ENCODE results near the gene KRTAP1-1. TPM values are rescaled to one million over a fixed set of nuclear protein-coding genes. Genes with fewer than 3 reads are reported as not detected.

The KRTAP1-1 gene
- total RNA-seq, 1 experiment from 2014 or later = not detected

DNA sequence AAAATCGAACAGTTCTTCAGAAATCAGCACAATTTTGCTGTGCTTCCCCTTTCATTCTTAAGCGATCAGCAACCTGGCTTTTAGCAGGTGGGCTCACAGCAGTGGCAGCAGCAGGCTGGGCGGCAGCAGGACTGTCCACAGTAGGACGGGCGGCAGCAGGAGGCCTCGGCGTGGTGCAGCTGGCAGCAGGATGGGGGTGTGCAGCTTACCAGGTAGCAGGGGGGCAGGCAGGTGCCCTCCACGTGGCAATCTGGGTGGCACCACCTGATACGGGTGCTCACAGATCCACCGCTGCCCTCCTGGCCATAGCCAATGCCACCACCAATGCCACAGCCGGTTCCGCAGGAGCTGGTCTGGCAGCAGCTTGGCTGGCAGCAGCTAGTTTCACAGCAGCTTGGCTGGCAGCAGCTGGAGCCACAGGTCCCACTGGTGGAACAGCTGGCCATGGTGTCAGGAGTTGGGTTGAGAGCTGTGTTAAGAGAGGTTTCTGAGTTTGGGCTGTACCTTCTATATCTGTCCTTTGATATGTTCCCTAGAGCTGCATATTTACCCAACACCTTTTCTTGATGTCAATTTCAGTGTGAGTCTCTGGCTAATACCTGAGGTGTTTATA lies 11.5 kb downstream of the KRTAP1-1 start, which contains the start of gene KRTAP1-4 (continued):
- no peak for TF ChIP-seq POLR2AphosphoS5 (IDR thresholded peaks at IDR 0.05; ENCODE audit: low read depth, low read length)
- TF ChIP-seq FOSL1 (IDR thresholded peaks at IDR 0.05; ENCODE audit: low read depth) = no peak
- TF ChIP-seq, protein P1, sequence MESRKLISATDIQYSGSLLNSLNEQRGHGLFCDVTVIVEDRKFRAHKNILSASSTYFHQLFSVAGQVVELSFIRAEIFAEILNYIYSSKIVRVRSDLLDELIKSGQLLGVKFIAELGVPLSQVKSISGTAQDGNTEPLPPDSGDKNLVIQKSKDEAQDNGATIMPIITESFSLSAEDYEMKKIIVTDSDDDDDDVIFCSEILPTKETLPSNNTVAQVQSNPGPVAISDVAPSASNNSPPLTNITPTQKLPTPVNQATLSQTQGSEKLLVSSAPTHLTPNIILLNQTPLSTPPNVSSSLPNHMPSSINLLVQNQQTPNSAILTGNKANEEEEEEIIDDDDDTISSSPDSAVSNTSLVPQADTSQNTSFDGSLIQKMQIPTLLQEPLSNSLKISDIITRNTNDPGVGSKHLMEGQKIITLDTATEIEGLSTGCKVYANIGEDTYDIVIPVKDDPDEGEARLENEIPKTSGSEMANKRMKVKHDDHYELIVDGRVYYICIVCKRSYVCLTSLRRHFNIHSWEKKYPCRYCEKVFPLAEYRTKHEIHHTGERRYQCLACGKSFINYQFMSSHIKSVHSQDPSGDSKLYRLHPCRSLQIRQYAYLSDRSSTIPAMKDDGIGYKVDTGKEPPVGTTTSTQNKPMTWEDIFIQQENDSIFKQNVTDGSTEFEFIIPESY (IDR thresholded peaks at IDR 0.05; ENCODE audit: extremely low read depth, insufficient replicate concordance, low read length) = no peak
- no peak for TF ChIP-seq SP1 (IDR thresholded peaks at IDR 0.05; ENCODE audit: low read depth)
- no peak for TF ChIP-seq ZFX (IDR thresholded peaks at IDR 0.05)
- TF ChIP-seq JUND (IDR thresholded peaks at IDR 0.05) = no peak
- TF ChIP-seq, protein P2, sequence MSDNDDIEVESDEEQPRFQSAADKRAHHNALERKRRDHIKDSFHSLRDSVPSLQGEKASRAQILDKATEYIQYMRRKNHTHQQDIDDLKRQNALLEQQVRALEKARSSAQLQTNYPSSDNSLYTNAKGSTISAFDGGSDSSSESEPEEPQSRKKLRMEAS (IDR thresholded peaks at IDR 0.05) = no peak
- TF ChIP-seq RAD21 (IDR thresholded peaks at IDR 0.05; ENCODE audit: low read depth) = no peak
- no peak for TF ChIP-seq CBX3 (IDR thresholded peaks at IDR 0.05; ENCODE audit: low read depth)
- TF ChIP-seq ELF1 (IDR thresholded peaks at IDR 0.05; ENCODE audit: borderline replicate concordance, low read depth) = no peak

DNA sequence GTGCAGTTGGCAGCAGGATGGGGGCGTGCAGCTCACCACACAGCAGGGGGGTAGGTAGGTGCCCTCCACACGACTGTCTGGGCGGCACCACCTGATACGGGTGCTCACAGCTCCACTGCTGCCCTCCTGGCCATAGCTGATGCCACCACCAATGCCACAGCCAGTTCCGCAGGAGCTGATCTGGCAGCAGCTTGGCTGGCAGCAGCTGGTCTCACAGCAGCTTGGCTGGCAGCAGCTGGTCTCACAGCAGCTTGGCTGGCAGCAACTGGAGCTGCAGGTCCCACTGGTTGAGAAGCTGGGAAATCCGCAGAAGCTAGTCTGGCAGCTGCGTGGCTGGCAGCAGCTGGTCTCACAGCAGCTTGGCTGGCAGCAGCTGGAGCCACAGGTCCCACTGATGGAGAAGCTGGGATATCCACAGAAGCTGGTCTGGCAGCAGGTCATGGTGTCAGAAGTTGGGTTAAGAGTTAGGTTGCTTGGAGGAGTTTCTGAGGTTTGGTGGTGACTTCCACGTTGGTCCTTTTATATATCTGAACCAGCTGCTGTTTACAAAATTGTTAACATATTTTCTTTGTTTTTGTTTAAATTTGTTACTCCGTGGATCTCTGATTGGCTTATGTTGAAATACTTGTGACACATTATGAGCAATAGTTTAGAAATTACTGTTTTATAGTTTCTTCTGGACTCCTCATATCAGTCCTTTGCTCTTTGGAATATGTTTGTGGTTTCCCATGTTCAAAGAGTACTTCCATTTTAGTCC lies 14.4 kb downstream of the KRTAP1-1 start, which contains the start of gene KRTAP1-5:
Gene KRTAP1-5 (minus strand): TSS at position 494 of the 757 bp plus-strand sequence. CDS start 53 bp downstream, at position 441.
- Histone ChIP-seq H3K27ac (ENCODE audit: low read depth, low read length) (no peak within 1 kb of the TSS), H3K9ac (ENCODE audit: low read length) (no peak within 1 kb of the TSS), H3K79me2 (ENCODE audit: insufficient read depth, low read length) (no peaks in the 10 kb centered on the region), H3K4me1 (ENCODE audit: control insufficient read depth in 1 of 2, insufficient read depth in 2 of 2, low read length in 2 of 2) (no peaks in the 10 kb centered on the region), H3K27me3 (ENCODE audit: insufficient read depth, low read length) (no peaks in the 10 kb centered on the region), H3K4me2 (ENCODE audit: low read length) (no peak within 1 kb of the TSS), H4K20me1 (ENCODE audit: insufficient read depth) (no peaks in the 10 kb centered on the region), H3K36me3 (ENCODE audit: control insufficient read depth in 1 of 2, insufficient read depth in 2 of 2, low read length in 2 of 2) (no peaks in the 10 kb centered on the region; a peak in 1 of 4 replicates), H3K9me2 (ENCODE audit: insufficient read depth) (no peaks in the 10 kb centered on the region), H2AFZ (ENCODE audit: low read depth, low read length, poor library complexity, severe bottlenecking) (peak within 1 kb of the TSS; percentile 17), H3K4me3 (replicated peaks in 1 of 2; ENCODE audit: low read depth in 1 of 2, low read length in 2 of 2) (no peak within 1 kb of the TSS), H3K9me3 (ENCODE audit: control insufficient read depth in 1 of 2, insufficient read depth in 1 of 2, low read depth in 1 of 2, low read length in 2 of 2) (peaks cover 0 to 9% of the 10 kb centered on the region in 2 experiments; a peak in 1 of 4 replicates)
- POLR2A ChIA-PET = no interaction called here
- CTCF ChIA-PET = no interaction called here
- DNase-seq (ENCODE audit: low read depth, low spot score) = no peak
- no peak for ATAC-seq
- intact Hi-C loops (cut with micrococcal nuclease) = no loop called here
- RAD21 ChIA-PET (ENCODE audit: low non-redundant PET in 1 of 2, low total read pairs in 2 of 2, uncharacterized antibody in 2 of 2, unreplicated experiment in 2 of 2) = no interaction called here
- no TSS peak for BruUV-seq (replicated peaks)
- TF ChIP-seq ZFX (IDR thresholded peaks at IDR 0.05) (no peak), SP1 (IDR thresholded peaks at IDR 0.05; ENCODE audit: low read depth) (no peak), EZH2 (IDR thresholded peaks at IDR 0.05) (no peak), TCF7L2 (IDR thresholded peaks at IDR 0.05; ENCODE audit: borderline replicate concordance, extremely low read depth, insufficient read depth, insufficient read length) (no peak), POLR2A (IDR thresholded peaks at IDR 0.05; ENCODE audit: borderline replicate concordance, extremely low read depth, insufficient read depth, insufficient read length) (no peak), CBX3 (IDR thresholded peaks at IDR 0.05; ENCODE audit: low read depth) (no peak), EGR1 (IDR thresholded peaks at IDR 0.05; ENCODE audit: low read depth) (no peak), JUND (IDR thresholded peaks at IDR 0.05) (no peak), FOSL1 (IDR thresholded peaks at IDR 0.05; ENCODE audit: low read depth) (no peak), YY1 (IDR thresholded peaks at IDR 0.05; ENCODE audit: extremely low read depth, insufficient replicate concordance, low read depth, low read length) (no peak), RAD21 (IDR thresholded peaks at IDR 0.05; ENCODE audit: low read depth) (no peak), CEBPB (IDR thresholded peaks at IDR 0.05; ENCODE audit: low read depth) (no peak)
- TF ChIP-seq, protein P3, sequence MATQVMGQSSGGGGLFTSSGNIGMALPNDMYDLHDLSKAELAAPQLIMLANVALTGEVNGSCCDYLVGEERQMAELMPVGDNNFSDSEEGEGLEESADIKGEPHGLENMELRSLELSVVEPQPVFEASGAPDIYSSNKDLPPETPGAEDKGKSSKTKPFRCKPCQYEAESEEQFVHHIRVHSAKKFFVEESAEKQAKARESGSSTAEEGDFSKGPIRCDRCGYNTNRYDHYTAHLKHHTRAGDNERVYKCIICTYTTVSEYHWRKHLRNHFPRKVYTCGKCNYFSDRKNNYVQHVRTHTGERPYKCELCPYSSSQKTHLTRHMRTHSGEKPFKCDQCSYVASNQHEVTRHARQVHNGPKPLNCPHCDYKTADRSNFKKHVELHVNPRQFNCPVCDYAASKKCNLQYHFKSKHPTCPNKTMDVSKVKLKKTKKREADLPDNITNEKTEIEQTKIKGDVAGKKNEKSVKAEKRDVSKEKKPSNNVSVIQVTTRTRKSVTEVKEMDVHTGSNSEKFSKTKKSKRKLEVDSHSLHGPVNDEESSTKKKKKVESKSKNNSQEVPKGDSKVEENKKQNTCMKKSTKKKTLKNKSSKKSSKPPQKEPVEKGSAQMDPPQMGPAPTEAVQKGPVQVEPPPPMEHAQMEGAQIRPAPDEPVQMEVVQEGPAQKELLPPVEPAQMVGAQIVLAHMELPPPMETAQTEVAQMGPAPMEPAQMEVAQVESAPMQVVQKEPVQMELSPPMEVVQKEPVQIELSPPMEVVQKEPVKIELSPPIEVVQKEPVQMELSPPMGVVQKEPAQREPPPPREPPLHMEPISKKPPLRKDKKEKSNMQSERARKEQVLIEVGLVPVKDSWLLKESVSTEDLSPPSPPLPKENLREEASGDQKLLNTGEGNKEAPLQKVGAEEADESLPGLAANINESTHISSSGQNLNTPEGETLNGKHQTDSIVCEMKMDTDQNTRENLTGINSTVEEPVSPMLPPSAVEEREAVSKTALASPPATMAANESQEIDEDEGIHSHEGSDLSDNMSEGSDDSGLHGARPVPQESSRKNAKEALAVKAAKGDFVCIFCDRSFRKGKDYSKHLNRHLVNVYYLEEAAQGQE (IDR thresholded peaks at IDR 0.05; ENCODE audit: low read depth) = no peak
- TF ChIP-seq, protein P2 (IDR thresholded peaks at IDR 0.05) = no peak
- TF ChIP-seq, protein P4, sequence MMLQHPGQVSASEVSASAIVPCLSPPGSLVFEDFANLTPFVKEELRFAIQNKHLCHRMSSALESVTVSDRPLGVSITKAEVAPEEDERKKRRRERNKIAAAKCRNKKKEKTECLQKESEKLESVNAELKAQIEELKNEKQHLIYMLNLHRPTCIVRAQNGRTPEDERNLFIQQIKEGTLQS (IDR thresholded peaks at IDR 0.05) = no peak

All from HCT116 (cell line).